Endodermal cell (in vitro differentiated cells): ENCODE measurements around the gene EDNRA. TPM values are rescaled to one million over a fixed set of nuclear protein-coding genes. Genes with fewer than 3 reads are reported as not detected.

Experiments
- DNase-seq: peaks from one replicate; pipeline ENCODE4 v3.0.0-alpha.2; 2017
- H3K27ac ChIP-seq: 2 replicates; pipeline ENCODE4 v1.5.1; 2013; ENCODE audit warnings: mild to moderate bottlenecking, low read depth, low read length, moderate library complexity
- H3K27me3 ChIP-seq: 2 replicates; pipeline ENCODE4 v1.6.1; 2013; ENCODE audit warnings: mild to moderate bottlenecking, low read length, moderate library complexity; ENCODE audit not compliant: insufficient read depth, control insufficient read depth, poor library complexity, severe bottlenecking
- H3K36me3 ChIP-seq: 2 replicates; pipeline ENCODE4 v1.7.0; 2013; ENCODE audit warnings: mild to moderate bottlenecking, low read length, moderate library complexity; ENCODE audit not compliant: control insufficient read depth, insufficient read depth
- H3K4me1 ChIP-seq: one replicate; pipeline ENCODE4 v1.7.0; 2013; ENCODE audit warnings: low read length; ENCODE audit not compliant: control insufficient read depth, insufficient read depth
- H3K4me3 ChIP-seq: 2 replicates; pipeline ENCODE4 v1.5.1; 2013; ENCODE audit warnings: mild to moderate bottlenecking, low read length, moderate library complexity
- H3K9ac ChIP-seq: 2 replicates; pipeline ENCODE4 v1.6.1; 2013; ENCODE audit warnings: mild to moderate bottlenecking, low read length, moderate library complexity; ENCODE audit not compliant: poor library complexity, severe bottlenecking; ENCODE audit errors: extremely low read depth
- H3K9me3 ChIP-seq: 2 replicates; pipeline ENCODE4 v1.6.1; 2013; ENCODE audit warnings: mild to moderate bottlenecking, low read length, moderate library complexity; ENCODE audit not compliant: control insufficient read depth
- H3K27ac Mint-ChIP-seq: 2 replicates; pipeline ENCODE4 v1.8.0; 2020; ENCODE audit warnings: mixed read lengths
- H3K27me3 Mint-ChIP-seq: 2 replicates; pipeline ENCODE4 v1.8.0; 2021; ENCODE audit warnings: mild to moderate bottlenecking, mixed read lengths; ENCODE audit not compliant: insufficient read depth
- H3K36me3 Mint-ChIP-seq: 2 replicates; pipeline ENCODE4 v1.8.0; 2020; ENCODE audit warnings: low read depth, mixed read lengths
- H3K4me1 Mint-ChIP-seq: 2 replicates; pipeline ENCODE4 v1.8.0; 2020; ENCODE audit warnings: mixed read lengths
- H3K4me3 Mint-ChIP-seq: 2 replicates; pipeline ENCODE4 v1.8.0; 2020; ENCODE audit warnings: mild to moderate bottlenecking, moderate library complexity, mixed read lengths
- H3K9me3 Mint-ChIP-seq: 2 replicates; pipeline ENCODE4 v1.8.0; 2020; ENCODE audit warnings: mild to moderate bottlenecking, mixed read lengths
- CTCF ChIP-seq: fragments of 200-600 bp; sonication (generic); conservative IDR thresholded peaks from 2 replicates; pipeline ENCODE4 v1.5.0; 2021; ENCODE audit warnings: antibody characterized with exemption, mild to moderate bottlenecking
- WGBS, 2 experiments: methylation state at CpG; one replicate each; pipeline versions ENCODE4 v1.1.5 to v1.1.7; 2013; ENCODE audit warnings: missing lambda C conversion rate in 2 of 2, mixed read lengths in 1 of 2; ENCODE audit not compliant: insufficient coverage in 1 of 2, insufficient read length in 1 of 2; 5-methylcytosine and 5-hydroxymethylcytosine counted together
- total RNA-seq, 2 donors: library from RNA; stranded (reverse); fragmentation: NEBNext Ultra II Directional in 1 of 2; extraction: Animal tissue kit (Norgen Biotek cat#: 25700) in 1 of 2; gene quantifications; 2 replicates in 1 of 2; 3 replicates in 1 of 2; pipeline ENCODE4 v1.2.1, GENCODE V29; 2021

The EDNRA gene
- total RNA-seq, 2 donors from 2014 or later, result 11.5 to 13.2 TPM

GRCh38 chr4:147594107-147594506, 113.2 kb downstream of the EDNRA start:
- no peaks in the 10 kb centered on the region for H3K36me3 Mint-ChIP-seq
- Histone ChIP-seq H3K27me3 (no peaks in the 10 kb centered on the region), H3K4me1 (no peaks in the 10 kb centered on the region), H3K9ac (no peak overlapping the region), H3K4me3 (no peak overlapping the region), H3K9me3 (no peaks in the 10 kb centered on the region), H3K36me3 (no peaks in the 10 kb centered on the region), H3K27ac (no peak overlapping the region)
- 77 to 86% methylated on average over 5 of the region's 5 CpGs for WGBS, 2 experiments
- DNase-seq, result peak; percentile 56
- H3K4me1 Mint-ChIP-seq, result no peaks in the 10 kb centered on the region
- no peaks in the 10 kb centered on the region for H3K27me3 Mint-ChIP-seq
- H3K9me3 Mint-ChIP-seq, result peaks cover 2% of the 10 kb centered on the region
- TF ChIP-seq CTCF, result peak; percentile 48
- no peak overlapping the region for H3K4me3 Mint-ChIP-seq
- no peak overlapping the region for H3K27ac Mint-ChIP-seq

Other genes with a start within 250 kb of the EDNRA start
- gene TMEM184C, start 136.3 kb downstream of the EDNRA start, total RNA-seq, result 10 to 100 TPM; 30.3 to 35.7 TPM
- 10 to 100 TPM; 15.3 to 17.3 TPM for gene PRMT9, start 203.1 kb downstream of the EDNRA start, total RNA-seq